GM23248 (cell line): ENCODE measurements around the gene SRP14. TPM values are rescaled to one million over a fixed set of nuclear protein-coding genes. Genes with fewer than 3 reads are reported as not detected.

Source experiments
- DNase-seq: peaks from one replicate; pipeline ENCODE4 v3.0.0-alpha.2; 2015
- H2AFZ ChIP-seq: fragments of 200-600 bp; sonication (generic); 2 replicates; pipeline ENCODE4 v1.6.1; 2016; ENCODE audit warnings: antibody characterized with exemption
- H3F3A ChIP-seq: fragments of 200-600 bp; sonication (generic); 2 replicates; pipeline ENCODE4 v1.6.1; 2016; ENCODE audit warnings: mild to moderate bottlenecking, antibody characterized with exemption, mixed run types; ENCODE audit not compliant: insufficient read depth
- H3K27ac ChIP-seq: fragments of 200-600 bp; sonication (generic); 2 replicates; pipeline ENCODE4 v1.5.1; 2016; ENCODE audit warnings: mild to moderate bottlenecking
- H3K27me3 ChIP-seq: fragments of 200-600 bp; sonication (generic); replicated peaks from 2 replicates; pipeline ENCODE4 v1.6.1; 2016; ENCODE audit warnings: mild to moderate bottlenecking; ENCODE audit not compliant: insufficient read depth
- H3K36me3 ChIP-seq: fragments of 200-600 bp; sonication (generic); 2 replicates; pipeline ENCODE4 v1.6.1; 2016; ENCODE audit warnings: low read depth, mild to moderate bottlenecking
- H3K4me1 ChIP-seq: fragments of 200-600 bp; sonication (generic); 2 replicates; pipeline ENCODE4 v1.6.1; 2016; ENCODE audit warnings: mild to moderate bottlenecking; ENCODE audit not compliant: insufficient read depth
- H3K4me2 ChIP-seq: fragments of 200-600 bp; sonication (generic); one replicate; pipeline ENCODE4 v1.6.1; 2016; ENCODE audit warnings: mild to moderate bottlenecking; ENCODE audit not compliant: unreplicated experiment
- H3K4me3 ChIP-seq: fragments of 200-600 bp; sonication (generic); 2 replicates; pipeline ENCODE4 v1.5.1; 2016; ENCODE audit warnings: mild to moderate bottlenecking
- H3K79me2 ChIP-seq: fragments of 200-600 bp; sonication (generic); 2 replicates; pipeline ENCODE4 v1.6.1; 2016; ENCODE audit warnings: mild to moderate bottlenecking; ENCODE audit not compliant: insufficient read depth
- H3K9ac ChIP-seq: fragments of 200-600 bp; sonication (generic); 2 replicates; pipeline ENCODE4 v1.6.1; 2016; ENCODE audit warnings: mild to moderate bottlenecking
- H3K9me2 ChIP-seq: fragments of 200-600 bp; sonication (generic); 2 replicates; pipeline ENCODE4 v1.6.1; 2016; ENCODE audit warnings: mixed run types, mild to moderate bottlenecking, moderate library complexity; ENCODE audit not compliant: insufficient read depth
- H3K9me3 ChIP-seq: fragments of 200-600 bp; sonication (generic); one replicate; pipeline ENCODE4 v1.6.1; 2017; ENCODE audit warnings: low read depth
- H4K20me1 ChIP-seq: fragments of 200-600 bp; sonication (generic); 2 replicates; pipeline ENCODE4 v1.6.0; 2016; ENCODE audit not compliant: insufficient read depth
- EZH2 ChIP-seq: fragments of 200-600 bp; sonication (generic); IDR thresholded peaks from 2 replicates; pipeline ENCODE4 v1.6.1; 2018; ENCODE audit warnings: antibody characterized with exemption, mild to moderate bottlenecking; ENCODE audit not compliant: insufficient read depth, poor library complexity, severe bottlenecking
- EZH2phosphoT487 ChIP-seq: fragments of 200-600 bp; sonication (generic); IDR thresholded peaks from 2 replicates; pipeline ENCODE4 v1.6.1; 2018; ENCODE audit warnings: antibody characterized with exemption, moderate library complexity, mild to moderate bottlenecking, low read depth; ENCODE audit not compliant: insufficient read depth
- WGBS, 2 experiments: methylation state at CpG; one replicate each; pipeline ENCODE4 v1.1.6; 2015 to 2017; ENCODE audit warnings: low lambda C conversion rate in 2 of 2, low coverage in 1 of 2; ENCODE audit errors: missing lambda C conversion rate in 2 of 2; 5-methylcytosine and 5-hydroxymethylcytosine counted together
- in situ Hi-C: fragments of 300-500 bp; cut with MboI; formaldehyde crosslinking; loops from 2 replicates; pipeline ENCODE4 v1.15.0; 2020
- polyA plus RNA-seq: library from polyadenylated mRNA; unstranded; fragments of >200 nt; fragmentation: Nextera tagmentation; extraction: Ambion mirVana; gene quantifications from 2 replicates; pipeline ENCODE4 v1.2.1, GENCODE V29; 2016
- total RNA-seq: library from RNA; depleted of rRNA; stranded (reverse); fragments of >200 nt; shearing (Covaris generic); gene quantifications from 2 replicates; pipeline ENCODE4 v1.2.3, GENCODE V29; 2014

SRP14 gene
- total and polyA plus RNA-seq, 2 experiments from 2014 or later, result 282 to 796 TPM

DNA sequence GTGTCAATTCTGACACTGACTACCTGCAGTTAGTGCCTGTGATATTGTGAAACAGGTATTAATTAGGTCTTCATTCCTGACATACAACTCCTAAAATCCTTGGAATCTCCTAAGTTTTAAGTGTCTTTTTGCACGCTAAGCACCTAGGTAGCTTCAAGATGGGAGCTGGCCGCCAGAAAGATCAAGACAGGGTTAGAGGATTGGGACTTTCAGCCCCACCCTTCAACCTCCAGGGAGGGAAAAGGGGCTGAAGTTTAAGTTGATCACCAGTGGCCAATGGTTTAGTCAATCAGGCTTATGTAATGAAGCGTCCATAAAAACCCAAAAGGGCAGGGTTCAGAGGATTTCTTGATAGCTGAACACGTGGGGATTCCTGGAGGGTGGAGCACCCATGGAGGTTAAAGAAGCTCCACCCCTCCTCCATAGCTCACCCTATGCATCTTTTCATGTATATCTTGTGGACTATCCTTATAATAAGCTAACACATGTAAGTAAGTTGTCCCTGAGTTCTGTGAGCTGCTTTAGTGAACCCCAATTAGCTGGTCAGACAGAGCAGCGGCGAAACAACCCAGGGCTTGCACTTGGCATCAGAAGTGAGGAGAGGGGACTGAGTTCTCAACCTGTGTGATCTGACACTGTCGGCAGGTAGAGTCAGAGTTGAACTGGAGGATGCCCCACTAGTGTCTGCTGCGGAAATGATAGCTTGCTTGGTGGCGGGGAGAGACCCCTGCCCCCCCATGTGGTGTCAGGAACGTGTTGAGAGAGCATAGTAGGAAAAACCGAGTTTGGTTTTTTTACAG lies 12.8 kb upstream of the SRP14 start:
- Histone ChIP-seq H3K79me2 (no peaks in the 10 kb centered on the region), H3K9me2 (no peaks in the 10 kb centered on the region), H3K4me1 (peaks cover 34% of the 10 kb centered on the region), H3K27ac (no peak overlapping the region), H3K4me3 (no peak overlapping the region), H3K27me3 (no peaks in the 10 kb centered on the region), H3K9ac (no peak overlapping the region), H3K9me3 (no peaks in the 10 kb centered on the region), H4K20me1 (no peaks in the 10 kb centered on the region), H3F3A (peaks cover 7% of the 10 kb centered on the region; the same call in 1 of the 2 replicates), H2AFZ (no peak overlapping the region), H3K4me2 (no peak overlapping the region), H3K36me3 (no peaks in the 10 kb centered on the region)
- no peak for DNase-seq
- 92 to 93% methylated on average over 11 of the region's 11 CpGs for WGBS, 2 experiments
- no peak for TF ChIP-seq EZH2
- no peak for TF ChIP-seq EZH2phosphoT487
- in situ Hi-C loops, result no loop called here

DNA sequence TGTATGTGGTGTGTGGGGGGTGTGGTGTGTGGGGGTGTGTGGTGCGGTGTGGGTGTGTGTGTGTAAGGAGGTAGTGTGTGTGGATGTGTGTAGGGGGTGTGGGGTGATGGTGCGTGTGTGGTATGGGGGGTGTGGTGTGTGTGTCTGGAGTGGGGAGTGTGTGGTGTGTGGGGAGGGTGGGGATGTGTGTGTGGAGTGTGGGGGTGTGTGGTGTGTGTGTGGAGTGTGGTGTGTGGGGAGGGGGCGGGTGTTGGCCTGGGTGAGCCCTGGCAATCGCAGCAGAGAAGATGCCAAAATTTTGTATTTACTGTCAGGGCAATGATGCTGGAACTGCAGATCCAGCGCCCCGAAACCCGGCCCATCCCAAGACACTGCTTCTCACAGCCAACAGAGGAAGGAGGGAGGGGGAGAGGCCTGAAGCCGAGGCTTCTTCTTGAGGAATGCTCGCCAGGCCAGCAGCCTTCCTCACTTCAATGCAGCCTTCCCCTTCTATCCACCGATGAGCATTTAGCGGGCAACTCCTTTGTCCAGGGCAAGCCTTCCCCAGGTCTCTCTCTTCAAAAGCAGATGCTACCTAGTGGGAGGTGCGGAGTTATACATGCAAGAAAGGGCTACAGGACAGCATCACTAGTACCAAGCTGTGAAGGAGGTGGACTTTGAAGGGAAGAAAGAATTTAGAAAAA lies 11.9 kb upstream of the SRP14 start:
- Histone ChIP-seq H3K4me3 (no peak overlapping the region), H3K27me3 (no peaks in the 10 kb centered on the region), H3F3A (peaks cover 13% of the 10 kb centered on the region), H3K9me3 (no peaks in the 10 kb centered on the region), H2AFZ (no peak overlapping the region), H3K9me2 (no peaks in the 10 kb centered on the region), H3K79me2 (no peaks in the 10 kb centered on the region), H3K27ac (no peak overlapping the region), H4K20me1 (no peaks in the 10 kb centered on the region), H3K9ac (no peak overlapping the region), H3K4me1 (peaks cover 40% of the 10 kb centered on the region), H3K36me3 (no peaks in the 10 kb centered on the region), H3K4me2 (no peak overlapping the region)
- in situ Hi-C loops, result no loop called here
- TF ChIP-seq EZH2phosphoT487, result no peak
- TF ChIP-seq EZH2, result no peak
- WGBS, 2 experiments, result 33 to 41% methylated on average over 8 to 12 of the region's 12 CpGs
- peak; percentile 44 for DNase-seq

DNA sequence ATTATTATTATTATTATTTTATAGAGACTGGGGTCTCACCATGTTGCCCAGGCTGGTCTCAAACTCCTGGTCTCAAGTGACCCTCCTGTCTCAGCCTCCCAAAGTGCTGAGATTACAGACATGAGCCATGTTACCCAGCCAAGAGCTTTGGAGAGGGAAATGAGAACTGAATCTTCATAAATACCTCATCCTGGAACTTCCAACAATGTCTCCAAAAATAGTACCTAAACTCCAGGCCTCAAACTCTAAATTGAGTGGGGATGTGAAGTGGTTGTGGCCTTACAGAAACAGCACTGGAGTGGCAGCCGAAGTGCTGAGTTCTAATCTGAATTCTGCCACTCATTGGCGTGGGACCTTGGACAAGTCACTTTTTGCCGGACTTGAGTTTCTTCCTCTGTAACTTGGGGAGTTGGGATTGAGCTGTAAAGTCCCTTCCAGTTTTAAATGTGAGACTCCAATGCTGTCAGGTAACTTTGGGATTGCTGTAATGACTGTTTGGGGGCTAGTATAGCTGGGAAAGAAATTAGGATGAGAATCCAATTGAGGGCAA lies 10.0 kb upstream of the SRP14 start:
- no peaks in the 10 kb centered on the region for H3K27me3 ChIP-seq
- 86 to 90% methylated on average over 3 of the region's 3 CpGs for WGBS, 2 experiments
- H3K36me3 ChIP-seq, result no peaks in the 10 kb centered on the region
- H3K9me2 ChIP-seq, result no peaks in the 10 kb centered on the region
- in situ Hi-C loops, result loop anchor here (10.0 kb wide), 2 partner anchors 166 to 226 kb away; no protein-coding TSS in a partner anchor
- peaks cover 13% of the 10 kb centered on the region for H3F3A ChIP-seq
- H3K9me3 ChIP-seq, result no peaks in the 10 kb centered on the region
- no peak overlapping the region for H3K9ac ChIP-seq
- H3K4me1 ChIP-seq, result peaks cover 35% of the 10 kb centered on the region
- no peaks in the 10 kb centered on the region for H3K79me2 ChIP-seq
- no peak overlapping the region for H3K4me3 ChIP-seq
- DNase-seq, result no peak
- no peak overlapping the region for H3K27ac ChIP-seq
- H2AFZ ChIP-seq, result no peak overlapping the region
- H4K20me1 ChIP-seq, result no peaks in the 10 kb centered on the region
- no peak overlapping the region for H3K4me2 ChIP-seq
- no peak for TF ChIP-seq EZH2
- no peak for TF ChIP-seq EZH2phosphoT487

DNA sequence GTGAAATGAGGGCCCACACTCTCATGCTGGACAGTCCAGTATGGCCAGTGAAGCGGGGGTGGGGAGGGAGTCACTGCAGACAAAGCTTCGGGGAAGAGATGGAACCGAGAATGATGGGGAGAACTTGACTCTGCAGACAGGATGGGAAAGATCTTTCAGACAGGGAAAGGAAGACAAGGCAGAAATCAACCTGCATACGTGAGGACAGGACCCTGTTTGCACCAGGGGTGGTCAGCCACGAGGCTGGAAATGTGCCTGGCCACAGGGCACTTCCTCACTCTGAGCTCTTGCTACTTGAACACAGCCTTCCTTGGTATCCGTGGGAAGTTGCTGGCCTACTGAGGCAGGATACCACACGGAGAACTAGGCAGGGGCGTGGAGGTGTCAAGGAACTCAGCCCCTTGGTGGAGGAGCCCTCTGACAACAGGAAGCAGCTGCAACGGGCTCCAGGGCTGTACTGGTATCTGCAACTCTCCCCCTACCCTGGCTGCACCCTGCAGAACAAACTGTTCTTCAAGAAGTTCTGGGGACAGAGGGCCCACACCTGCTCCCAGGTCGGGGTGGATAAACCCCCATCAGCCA lies 9.3 kb upstream of the SRP14 start:
- Histone ChIP-seq H3K36me3 (no peaks in the 10 kb centered on the region), H3F3A (peaks cover 13% of the 10 kb centered on the region), H3K4me2 (no peak overlapping the region), H2AFZ (peak overlapping the region; percentile 38), H3K27ac (peak overlapping the region; percentile 66), H3K79me2 (no peaks in the 10 kb centered on the region), H4K20me1 (no peaks in the 10 kb centered on the region), H3K9me3 (no peaks in the 10 kb centered on the region), H3K4me3 (no peak overlapping the region), H3K4me1 (peaks cover 31% of the 10 kb centered on the region), H3K9ac (peak overlapping the region; percentile 53), H3K9me2 (no peaks in the 10 kb centered on the region), H3K27me3 (no peaks in the 10 kb centered on the region)
- no peak for TF ChIP-seq EZH2
- no peak for TF ChIP-seq EZH2phosphoT487
- in situ Hi-C loops, result loop anchor here (10.0 kb wide), 2 partner anchors 166 to 226 kb away; no protein-coding TSS in a partner anchor
- no peak for DNase-seq
- 77 to 78% methylated on average over 10 of the region's 10 CpGs for WGBS, 2 experiments
